Ascending aorta (tissue), 2 donors: ENCODE data around the gene HAL. TPM values are rescaled to one million over a fixed set of nuclear protein-coding genes. Genes with fewer than 3 reads are reported as not detected.

Experiments
- DNase-seq, 2 donors: peaks; one replicate each; pipeline ENCODE4 v3.0.0-alpha.2; 2019; ENCODE audit warnings: low spot score in 2 of 2
- H3K27ac ChIP-seq, 2 donors: fragments of 200-600 bp; sonication (generic); one replicate each; pipeline ENCODE4 v1.5.1; 2016 to 2017; ENCODE audit warnings: mild to moderate bottlenecking in 1 of 2
- H3K27me3 ChIP-seq: fragments of 200-600 bp; sonication (generic); one replicate; pipeline ENCODE4 v1.5.1; 2017
- H3K36me3 ChIP-seq, 2 donors: fragments of 200-600 bp; sonication (generic); one replicate each; pipeline ENCODE4 v1.5.1; 2016
- H3K4me1 ChIP-seq, 2 donors: fragments of 200-600 bp; sonication (generic); one replicate each; pipeline ENCODE4 v1.5.1; 2016 to 2017; ENCODE audit warnings: mild to moderate bottlenecking in 1 of 2
- H3K4me3 ChIP-seq, 2 donors: fragments of 200-600 bp; sonication (generic); one replicate each; pipeline ENCODE4 v1.5.1; 2016 to 2017; ENCODE audit warnings: mild to moderate bottlenecking in 1 of 2
- H3K9me3 ChIP-seq, 2 donors: fragments of 200-600 bp; sonication (generic); one replicate each; pipeline ENCODE4 v1.5.1; 2016
- CTCF ChIP-seq, 3 experiments: fragments of 200-600 bp in 2 of 3; fragments of 450-650 bp in 1 of 3; sonication (generic) in 2 of 3; IDR thresholded peaks; one replicate each; pipeline ENCODE4 v1.5.1; 2016 to 2019; ENCODE audit warnings: antibody characterized with exemption in 3 of 3, mild to moderate bottlenecking in 1 of 3, moderate library complexity in 1 of 3
- intact Hi-C: fragments of 100-400 bp; cut with DNase I; formaldehyde crosslinking; loops from one replicate; pipeline ENCODE4 v1.15.1; 2023
- total RNA-seq: library from RNA; depleted of rRNA; stranded (reverse); fragments of >200 nt; gene quantifications from one replicate; pipeline ENCODE4 v1.1.0, GENCODE V29; 2016

HAL gene
- total RNA-seq, 1 donor from 2014 or later, result 1.5 TPM

- Histone ChIP-seq H3K4me1 (no peaks in the 10 kb centered on the region), H3K27ac (no peak overlapping the region), H3K4me3 (no peak overlapping the region), H3K9me3 (no peaks in the 10 kb centered on the region), H3K36me3 (no peaks in the 10 kb centered on the region), H3K27me3 (no peaks in the 10 kb centered on the region)
- DNase-seq, result no peak
- no peak for TF ChIP-seq CTCF (IDR thresholded peaks at IDR 0.05)
- intact Hi-C loops, result no loop called here
These were observed 6.5 kb downstream of the HAL start for GRCh38 chr12:95989504-95990123.

GRCh38 chr12:95988506-95989275 is 7.5 kb downstream of the HAL start:
- TF ChIP-seq CTCF (IDR thresholded peaks at IDR 0.05), result no peak
- no peaks in the 10 kb centered on the region for H3K27me3 ChIP-seq
- no peak overlapping the region for H3K27ac ChIP-seq
- intact Hi-C loops, result no loop called here
- H3K4me3 ChIP-seq, result no peak overlapping the region
- H3K4me1 ChIP-seq, result no peaks in the 10 kb centered on the region
- no peak for DNase-seq
- H3K9me3 ChIP-seq, result no peaks in the 10 kb centered on the region
- H3K36me3 ChIP-seq, result no peaks in the 10 kb centered on the region

- no peak for DNase-seq
- H3K4me1 ChIP-seq, result no peaks in the 10 kb centered on the region
- no peak overlapping the region for H3K27ac ChIP-seq
- H3K36me3 ChIP-seq, result no peaks in the 10 kb centered on the region
- no peaks in the 10 kb centered on the region for H3K27me3 ChIP-seq
- no peaks in the 10 kb centered on the region for H3K9me3 ChIP-seq
- no peak overlapping the region for H3K4me3 ChIP-seq
- no peak for TF ChIP-seq CTCF (IDR thresholded peaks at IDR 0.05)
- intact Hi-C loops, result no loop called here
These were observed 9.2 kb downstream of the HAL start for GRCh38 chr12:95986635-95987570.

- TF ChIP-seq CTCF (IDR thresholded peaks at IDR 0.05), result no peak
- H3K4me1 ChIP-seq, result no peaks in the 10 kb centered on the region
- DNase-seq, result no peak
These were observed 11.5 kb downstream of the HAL start for GRCh38 chr12:95984682-95985081.

GRCh38 chr12:95982602-95983001 is 13.5 kb downstream of the HAL start:
- Histone ChIP-seq H3K4me1 (no peaks in the 10 kb centered on the region), H3K36me3 (no peaks in the 10 kb centered on the region), H3K27me3 (no peaks in the 10 kb centered on the region), H3K4me3 (no peak overlapping the region), H3K27ac (no peak overlapping the region), H3K9me3 (no peaks in the 10 kb centered on the region)
- TF ChIP-seq CTCF (IDR thresholded peaks at IDR 0.05), result no peak
- no peak for DNase-seq
- intact Hi-C loops, result no loop called here

More at GRCh38 chr12:95984682-95985081, 11.5 kb downstream of the HAL start:
- H3K27ac ChIP-seq, result no peak overlapping the region
- no peaks in the 10 kb centered on the region for H3K27me3 ChIP-seq
- no peaks in the 10 kb centered on the region for H3K9me3 ChIP-seq
- intact Hi-C loops, result no loop called here
- no peak overlapping the region for H3K4me3 ChIP-seq
- no peaks in the 10 kb centered on the region for H3K36me3 ChIP-seq
